ENCODE results near the gene SERGEF.
"Not testable (repeated sequence)": the region's sequence is repeated elsewhere in the genome, so short reads cannot be mapped to it uniquely, and the experiment has no call there.

The SERGEF gene

DNA sequence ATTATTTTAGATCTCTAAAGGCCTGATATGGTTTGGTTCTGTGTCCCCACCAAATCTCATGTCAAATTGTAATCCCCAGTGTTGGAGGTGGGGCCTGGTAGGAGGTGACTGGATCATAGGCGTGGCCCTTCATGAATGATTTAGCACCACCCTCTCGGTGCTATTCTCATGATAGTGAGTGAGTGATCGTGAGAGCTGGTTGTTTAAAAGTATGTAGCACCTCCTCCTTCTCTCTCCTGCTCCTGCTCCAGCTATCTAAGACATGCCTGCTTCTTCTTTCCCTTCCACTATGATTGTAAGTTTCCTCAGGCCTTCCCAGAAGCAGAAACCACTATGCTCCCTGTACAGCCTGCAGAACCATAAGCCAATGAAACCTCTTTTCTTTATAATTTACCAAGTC lies 114.1 kb downstream of the SERGEF start:
- peak; percentile 34 for DNase-seq

- no peak for DNase-seq
Observed at GRCh38 chr11:17898071-17898470, 114.8 kb downstream of the SERGEF start.

GRCh38 chr11:17897495-17897894 lies 115.4 kb downstream of the SERGEF start:
- DNase-seq = no peak

DNA sequence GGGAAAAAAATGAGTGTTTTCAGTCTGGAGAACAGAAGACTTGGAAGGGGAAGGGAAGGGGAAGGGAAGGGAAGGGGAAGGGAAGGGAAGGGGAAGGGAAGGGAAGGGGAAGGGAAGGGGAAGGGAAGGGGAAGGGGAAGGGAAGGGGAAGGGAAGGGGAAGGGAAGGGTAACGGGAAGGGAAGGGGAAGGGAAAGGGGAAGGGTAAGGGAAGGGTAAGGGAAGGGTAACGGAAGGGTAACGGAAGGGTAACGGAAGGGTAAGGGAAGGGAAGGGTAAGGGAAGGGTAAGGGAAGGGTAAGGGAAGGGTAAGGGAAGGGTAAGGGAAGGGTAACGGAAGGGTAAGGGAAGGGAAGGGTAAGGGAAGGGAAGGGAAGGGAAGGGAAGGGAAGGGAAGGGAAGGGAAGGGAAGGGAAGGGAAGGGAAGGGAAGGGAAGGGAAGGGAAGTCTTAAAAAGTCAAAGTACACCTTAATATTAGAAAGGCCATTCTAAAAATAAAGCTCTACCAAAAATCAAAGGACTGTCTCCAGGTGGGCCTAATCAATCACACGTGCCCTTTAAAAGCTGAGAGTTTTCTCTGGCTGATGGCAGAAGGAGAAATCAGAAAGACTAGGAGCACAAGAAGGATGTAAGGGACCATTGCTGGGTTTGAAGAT lies 116.2 kb downstream of the SERGEF start:
- DNase-seq = not testable (repeated sequence)

- no peak for DNase-seq
Observed at GRCh38 chr11:17894929-17895658, 117.8 kb downstream of the SERGEF start.

DNA sequence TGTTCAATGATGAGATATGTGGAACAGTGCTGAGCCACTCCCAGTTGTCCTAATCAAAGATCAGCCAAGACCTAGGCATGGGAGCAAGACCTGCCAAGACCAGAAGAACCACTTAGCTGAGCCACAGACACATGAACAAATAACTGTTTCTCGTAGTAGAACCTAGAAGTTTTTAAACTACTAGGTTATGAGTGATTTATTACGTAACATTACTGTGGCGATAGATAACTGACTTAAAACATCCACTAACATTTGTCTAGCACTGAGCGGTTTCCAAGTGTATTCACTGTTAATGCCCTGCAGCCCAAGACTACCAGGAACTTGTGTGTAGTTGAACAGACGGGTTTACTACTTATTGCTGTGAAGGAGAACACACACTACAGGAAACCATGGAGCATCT lies 120.4 kb downstream of the SERGEF start:
- DNase-seq = no peak

DNA sequence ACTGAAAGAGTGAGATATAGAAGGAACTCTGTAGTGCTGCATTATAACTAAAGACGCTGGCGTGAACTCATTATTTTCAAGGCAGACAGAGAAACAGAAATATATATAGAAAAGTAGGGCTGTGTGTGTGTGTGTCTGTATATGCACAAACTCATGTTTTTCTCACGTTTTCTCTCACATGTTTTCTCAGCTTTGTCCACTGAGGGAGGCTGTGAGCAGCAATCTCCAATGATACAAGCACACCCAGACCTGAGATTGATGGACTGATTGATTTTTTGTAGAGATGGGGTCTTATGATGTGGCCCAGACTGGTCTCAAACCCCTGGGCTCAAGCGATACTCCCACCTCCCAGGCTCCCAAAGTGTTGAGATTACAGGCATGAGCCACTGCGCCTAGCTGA lies 122.5 kb downstream of the SERGEF start:
- DNase-seq = no peak

DNA sequence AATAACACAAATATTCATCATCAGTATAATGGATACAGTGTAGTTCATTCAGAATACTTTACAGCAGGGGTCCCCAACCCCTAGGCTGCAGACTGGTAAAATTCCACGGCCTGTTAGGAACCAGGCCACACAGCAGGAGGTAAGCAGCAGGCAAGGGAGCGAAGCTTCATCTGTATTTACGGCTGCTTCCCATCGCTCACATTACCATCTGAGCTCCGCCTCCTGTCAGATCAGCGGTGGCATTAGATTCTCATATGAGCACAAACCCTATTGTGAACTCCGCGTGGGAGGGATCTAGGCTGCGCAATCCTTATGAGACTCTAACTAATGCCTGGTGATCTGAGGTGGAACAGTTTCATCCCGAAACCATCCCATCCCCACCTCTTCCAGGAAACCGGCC lies 125.1 kb downstream of the SERGEF start:
- no peak for DNase-seq

- no peak for DNase-seq
Observed at GRCh38 chr11:17883946-17884345, 128.9 kb downstream of the SERGEF start.

DNA sequence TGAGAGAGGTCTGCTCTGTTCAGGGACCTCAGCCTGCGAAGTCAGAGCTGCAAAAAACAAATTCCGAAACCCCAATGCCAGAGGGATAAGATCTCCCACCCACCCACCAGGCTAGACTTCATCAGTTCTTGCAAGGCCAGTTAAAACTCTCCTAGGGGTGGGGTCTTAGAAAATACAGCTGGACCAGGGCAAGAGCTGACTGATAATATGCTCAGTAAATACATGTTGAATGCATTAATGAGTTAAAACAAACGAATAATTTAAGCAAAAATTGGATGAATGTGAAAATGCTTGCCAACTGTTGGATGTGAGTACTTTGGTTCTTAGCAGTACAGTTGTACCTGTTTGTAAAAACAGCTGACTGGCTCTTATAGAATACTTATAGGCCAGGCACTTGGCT lies 129.8 kb downstream of the SERGEF start:
- no peak for DNase-seq

GRCh38 chr11:17878743-17879142 lies 134.1 kb downstream of the SERGEF start:
- no peak for DNase-seq

- DNase-seq = no peak
Observed at GRCh38 chr11:17877886-17878285, 135.0 kb downstream of the SERGEF start.

DNA sequence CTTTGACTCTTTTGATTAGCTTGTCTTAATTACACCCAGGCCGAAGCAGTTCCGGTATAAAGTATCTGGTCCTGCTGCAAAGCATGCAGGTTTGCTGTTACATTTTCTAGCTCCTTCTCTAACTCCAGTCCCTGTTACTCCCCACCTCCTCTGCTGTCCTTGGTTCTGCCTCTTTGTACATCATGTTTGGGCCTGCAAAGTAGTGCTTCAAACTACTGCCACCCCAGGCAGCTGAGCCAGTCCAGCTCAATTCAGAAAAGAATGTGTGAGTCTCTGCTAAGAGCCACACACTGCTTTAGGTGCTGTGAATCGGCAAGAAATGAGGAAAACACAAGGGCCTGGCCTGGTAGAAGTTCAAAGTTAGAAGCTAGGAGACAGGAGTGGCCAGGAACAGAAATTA lies 136.0 kb downstream of the SERGEF start:
- no peak for DNase-seq

DNA sequence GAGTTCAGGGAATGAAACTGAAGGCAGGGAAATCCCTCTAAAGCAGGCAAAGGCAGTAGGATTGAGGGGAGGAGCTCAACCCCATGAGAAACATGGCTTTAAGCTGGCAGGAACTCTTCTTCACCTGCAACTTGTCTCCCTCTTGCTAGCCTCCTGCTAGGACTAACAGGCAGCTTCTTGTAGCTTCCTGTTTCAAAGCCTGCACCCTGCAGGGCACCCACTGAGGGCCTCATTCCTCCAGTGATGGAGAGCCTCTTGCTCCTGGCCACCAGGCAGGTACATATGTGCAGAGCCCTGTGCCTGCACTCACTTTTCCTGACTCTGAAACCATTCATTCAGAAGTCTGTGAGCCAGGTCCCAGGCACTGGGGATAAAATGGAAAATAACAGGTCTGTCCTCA lies 137.0 kb downstream of the SERGEF start:
- no peak for DNase-seq

DNA sequence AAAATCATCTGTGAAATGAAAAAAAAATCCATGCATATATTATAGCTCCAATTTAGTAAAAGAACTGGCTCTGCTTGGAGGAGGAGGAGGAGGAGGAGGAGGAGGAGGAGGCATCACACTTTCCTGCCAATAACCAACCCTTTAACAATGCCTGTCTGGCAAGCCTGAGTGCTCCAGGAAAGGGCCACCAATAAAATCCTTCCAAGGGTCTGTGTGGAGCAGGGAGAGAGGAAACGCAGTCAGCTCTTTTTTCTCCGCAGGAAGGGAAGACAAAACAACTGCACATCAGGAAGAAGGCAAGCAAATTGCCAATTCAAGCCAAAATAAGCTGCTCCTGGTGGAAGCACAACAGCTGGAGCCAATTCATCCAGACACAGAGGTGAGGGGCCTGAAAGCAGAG lies 139.3 kb downstream of the SERGEF start:
- no peak for DNase-seq

DNA sequence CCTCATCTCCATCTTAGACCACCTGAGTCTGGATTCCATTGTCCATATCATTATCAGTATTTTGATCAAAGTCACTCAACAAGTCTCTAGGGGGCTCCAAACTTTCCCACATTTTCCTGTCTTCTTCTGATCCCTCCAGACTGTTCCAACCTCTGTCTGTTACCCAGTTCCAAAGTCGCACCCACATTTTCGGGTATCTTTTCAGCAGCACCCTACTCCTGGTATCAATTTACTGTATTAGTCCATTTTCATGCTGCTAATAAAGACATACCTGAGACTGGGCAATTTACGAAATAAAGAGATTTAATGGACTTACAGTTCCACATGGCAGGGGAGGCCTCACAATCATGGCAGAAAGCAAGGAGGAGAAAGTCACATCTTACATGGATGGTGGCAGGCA lies 144.4 kb downstream of the SERGEF start:
- not testable (repeated sequence) for DNase-seq

- DNase-seq = no peak
Observed at GRCh38 chr11:17867341-17867740, 145.5 kb downstream of the SERGEF start.

DNA sequence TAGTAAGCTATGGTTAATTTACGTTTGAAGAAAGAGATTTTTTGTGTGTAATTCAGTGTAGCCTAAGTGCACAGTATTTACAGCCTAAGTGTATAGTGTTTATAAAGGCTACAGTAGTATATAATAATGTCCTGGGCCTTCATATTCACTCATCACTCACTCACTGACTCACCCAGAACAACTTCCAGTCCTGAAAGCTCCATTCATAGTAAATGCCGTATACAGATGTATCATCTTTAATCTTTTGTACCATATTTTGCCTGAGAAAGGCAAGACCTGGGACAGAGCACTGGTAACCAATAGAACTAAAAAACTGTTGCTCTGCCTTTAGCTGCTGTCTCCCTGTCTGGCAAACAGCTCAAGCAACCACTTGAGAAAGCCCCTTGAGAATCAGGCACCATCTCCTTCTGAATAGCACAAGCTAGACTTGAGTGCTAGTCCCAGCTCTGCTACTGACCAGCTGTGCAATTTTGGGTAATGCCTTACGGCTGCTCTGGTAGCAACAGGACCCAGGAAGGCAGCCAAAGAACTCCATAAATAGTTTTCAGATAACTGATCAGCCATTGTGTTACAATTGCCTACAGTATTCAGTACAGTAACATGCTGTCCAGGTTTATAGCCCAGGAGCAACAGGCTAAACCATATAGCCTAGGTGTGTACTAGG lies 146.9 kb downstream of the SERGEF start:
- no peak for DNase-seq

DNA sequence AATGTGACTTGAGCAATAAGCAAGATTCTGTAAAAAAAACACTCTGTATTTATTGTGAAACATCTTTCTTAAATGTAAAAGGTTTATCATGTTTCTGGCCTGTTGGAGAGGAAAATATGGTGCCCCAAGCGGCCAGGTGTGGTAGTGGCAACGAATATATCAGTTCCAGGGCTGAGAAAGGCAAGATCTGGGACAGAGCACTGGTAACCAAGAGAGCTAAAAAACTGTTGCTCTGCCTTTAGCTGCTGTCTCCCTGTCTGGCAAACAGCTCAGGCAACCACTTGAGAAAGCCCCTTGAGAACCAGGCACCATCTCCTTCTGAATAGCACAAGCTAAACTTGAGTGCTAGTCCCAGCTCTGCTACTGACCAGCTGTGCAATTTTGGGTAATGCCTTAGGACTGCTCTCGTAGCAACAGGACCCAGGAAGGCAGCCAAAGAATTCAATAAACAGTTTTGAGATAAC lies 148.3 kb downstream of the SERGEF start:
- no peak for DNase-seq

DNA sequence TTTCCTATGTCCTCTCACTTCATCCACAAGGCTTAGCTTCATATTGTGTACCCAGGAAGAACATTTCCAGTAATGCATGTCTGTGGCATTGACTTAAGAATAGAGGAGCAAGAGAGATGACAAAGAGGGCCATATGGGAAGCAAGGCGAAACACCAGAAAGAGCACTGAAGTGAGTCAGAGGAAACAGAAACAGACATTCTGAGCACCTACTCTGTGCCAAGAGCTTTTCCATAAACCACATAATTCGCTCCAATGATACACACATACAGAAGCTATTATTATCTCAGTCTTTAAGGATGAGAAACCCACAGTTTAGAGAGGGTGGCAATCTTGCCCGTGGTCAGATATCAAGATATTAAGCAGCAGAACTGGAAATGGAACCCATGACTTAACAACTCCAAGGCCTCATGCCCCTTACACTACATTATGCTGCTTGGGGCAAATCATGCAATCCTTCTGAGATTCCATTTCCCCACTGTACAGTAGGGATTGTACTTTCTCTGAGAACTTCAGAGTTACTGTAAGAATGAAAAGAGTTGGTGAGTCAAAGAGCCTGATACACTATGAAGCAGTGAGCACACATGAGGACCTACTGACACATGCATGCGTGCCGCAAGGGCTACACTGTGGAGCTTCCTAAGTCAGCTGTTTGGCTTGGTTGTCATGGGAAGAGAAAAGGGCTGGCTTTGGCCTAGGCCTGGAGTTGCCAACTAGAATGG lies 151.7 kb downstream of the SERGEF start:
- no peak for DNase-seq

- no peak for DNase-seq
Observed at GRCh38 chr11:17859552-17859951, 153.3 kb downstream of the SERGEF start.

GRCh38 chr11:17855531-17856290 lies 157.1 kb downstream of the SERGEF start:
- no peak for DNase-seq

GRCh38 chr11:17853280-17853679 lies 159.6 kb downstream of the SERGEF start:
- no peak for DNase-seq
